Calu3 (cell line): ENCODE measurements around the gene TIMP2. TPM values are rescaled to one million over a fixed set of nuclear protein-coding genes. Genes with fewer than 3 reads are reported as not detected.

Experiments
- BruUV-seq: library from RNA; stranded (reverse); fragments of 400-500 nt; replicated peaks from 2 replicates; lab custom pipeline; 2021; lab: Mats Ljungman, UMichigan
- CTCF ChIA-PET: fragments of 300-600 bp; sonication (Branson Sonifier 250); formaldehyde crosslinking; loops from one replicate; lab custom pipeline; 2022; ENCODE audit warnings: antibody characterized with exemption; lab: Charles Lee
- DNase-seq: peaks from one replicate; pipeline ENCODE4 v3.0.0; 2022
- H3K27ac Mint-ChIP-seq: one replicate; pipeline ENCODE4 v1.8.0; 2022; ENCODE audit warnings: mixed read lengths; ENCODE audit not compliant: unreplicated experiment
- H3K27me3 Mint-ChIP-seq: one replicate; pipeline ENCODE4 v1.8.0; 2022; ENCODE audit warnings: mixed read lengths; ENCODE audit not compliant: unreplicated experiment
- H3K36me3 Mint-ChIP-seq: one replicate; pipeline ENCODE4 v1.8.0; 2022; ENCODE audit warnings: mild to moderate bottlenecking, moderate library complexity, mixed read lengths; ENCODE audit not compliant: insufficient read depth, unreplicated experiment
- H3K4me1 Mint-ChIP-seq: one replicate; pipeline ENCODE4 v1.8.0; 2022; ENCODE audit warnings: mild to moderate bottlenecking, low read depth, mixed read lengths; ENCODE audit not compliant: unreplicated experiment
- H3K4me3 Mint-ChIP-seq: one replicate; pipeline ENCODE4 v1.8.0; 2022; ENCODE audit warnings: mild to moderate bottlenecking, low read depth, moderate library complexity, mixed read lengths; ENCODE audit not compliant: unreplicated experiment
- H3K9me3 Mint-ChIP-seq: one replicate; pipeline ENCODE4 v1.8.0; 2022; ENCODE audit warnings: low read depth, mixed read lengths; ENCODE audit not compliant: unreplicated experiment
- CTCF ChIP-seq: fragments of 200-600 bp; IDR thresholded peaks from one replicate; pipeline ENCODE4 v1.8.0; 2022; ENCODE audit warnings: antibody characterized with exemption; ENCODE audit not compliant: unreplicated experiment
- intact Hi-C: fragments of 100-400 bp; cut with micrococcal nuclease; formaldehyde crosslinking; loops from one replicate; pipeline ENCODE4 v1.10.0; 2022; ENCODE audit not compliant: unreplicated experiment
- total RNA-seq: library from RNA; stranded (reverse); gene quantifications from 2 replicates; pipeline ENCODE4 v1.2.3, GENCODE V29; 2022

Gene TIMP2
- total RNA-seq, 1 experiment from 2014 or later = 246 TPM

- peak within 1 kb of the TSS; percentile 89 for H3K4me3 Mint-ChIP-seq
- intact Hi-C loops = no loop called here
- CTCF ChIA-PET = no interaction called here
- peaks cover 31% of the 10 kb centered on the region for H3K4me1 Mint-ChIP-seq
- TF ChIP-seq CTCF = no peak
- TSS peak; percentile 90 for BruUV-seq
- DNase-seq = peak; percentile 99
- peaks cover 63% of the 10 kb centered on the region for H3K36me3 Mint-ChIP-seq
- peak within 1 kb of the TSS; percentile 92 for H3K27ac Mint-ChIP-seq
- no peaks in the 10 kb centered on the region for H3K27me3 Mint-ChIP-seq
- H3K9me3 Mint-ChIP-seq = no peaks in the 10 kb centered on the region
Observed at GRCh38 chr17:78840780-78841611, 84.2 kb downstream of the TIMP2 start, which contains the start of gene USP36. Gene USP36, minus strand, starts transcription at chr17:78840814. Its CDS starts 4,451 bp downstream, at chr17:78836363.

- Mint-ChIP-seq H3K27me3 (no peaks in the 10 kb centered on the region), H3K36me3 (peaks cover 68% of the 10 kb centered on the region), H3K4me1 (peaks cover 31% of the 10 kb centered on the region), H3K27ac (peak overlapping the region; percentile 91), H3K4me3 (peak overlapping the region; percentile 89), H3K9me3 (no peaks in the 10 kb centered on the region)
- TF ChIP-seq CTCF = no peak
- intact Hi-C loops = no loop called here
- no peak for DNase-seq
- CTCF ChIA-PET = no interaction called here
- BruUV-seq = no TSS peak
Observed at GRCh38 chr17:78840530-78840779, 84.7 kb downstream of the TIMP2 start.

- CTCF ChIA-PET = no interaction called here
- BruUV-seq = no TSS peak
- Mint-ChIP-seq H3K4me1 (peaks cover 31% of the 10 kb centered on the region), H3K36me3 (peaks cover 69% of the 10 kb centered on the region), H3K27ac (peak overlapping the region; percentile 92), H3K9me3 (no peaks in the 10 kb centered on the region), H3K27me3 (no peaks in the 10 kb centered on the region), H3K4me3 (peak overlapping the region; percentile 89)
- TF ChIP-seq CTCF = no peak
- intact Hi-C loops = no loop called here
- DNase-seq = peak; percentile 43
Observed at GRCh38 chr17:78839762-78840529, 85.2 kb downstream of the TIMP2 start.

GRCh38 chr17:78839235-78839761, 85.9 kb downstream of the TIMP2 start:
- no peak for TF ChIP-seq CTCF
- CTCF ChIA-PET = no interaction called here
- no peak for DNase-seq
- TSS peak; percentile 20 for BruUV-seq
- Mint-ChIP-seq H3K27me3 (no peaks in the 10 kb centered on the region), H3K4me3 (peak overlapping the region; percentile 89), H3K36me3 (peaks cover 63% of the 10 kb centered on the region), H3K4me1 (peaks cover 25% of the 10 kb centered on the region), H3K9me3 (no peaks in the 10 kb centered on the region), H3K27ac (peak overlapping the region; percentile 92)
- intact Hi-C loops = no loop called here
